ENCODE measurements around the gene RASSF5.
"Not testable (repeated sequence)": the region's sequence is repeated elsewhere in the genome, so short reads cannot be mapped to it uniquely, and the experiment has no call there.

The RASSF5 gene

DNA sequence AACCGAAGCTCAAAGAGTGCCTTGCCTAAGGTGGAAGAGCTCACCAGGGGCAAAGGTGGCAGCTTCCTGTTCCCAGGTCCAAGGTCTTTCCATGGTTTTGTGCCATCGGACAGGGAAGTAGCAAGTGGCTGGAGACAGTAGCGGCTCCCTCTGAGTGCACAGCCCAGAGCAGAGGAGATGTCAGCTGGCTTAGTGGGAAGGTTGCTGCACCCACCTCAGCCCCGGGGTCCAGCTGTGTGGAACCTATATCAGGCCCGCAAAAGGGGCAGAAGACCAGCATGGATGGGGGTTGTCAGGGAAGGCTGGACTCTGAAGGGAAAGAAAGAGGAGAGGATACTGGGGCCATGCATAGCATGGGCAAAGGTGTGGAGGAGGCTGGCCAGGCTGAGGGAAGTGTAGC is 30.2 kb upstream of the RASSF5 start:
- no peak for DNase-seq

DNA sequence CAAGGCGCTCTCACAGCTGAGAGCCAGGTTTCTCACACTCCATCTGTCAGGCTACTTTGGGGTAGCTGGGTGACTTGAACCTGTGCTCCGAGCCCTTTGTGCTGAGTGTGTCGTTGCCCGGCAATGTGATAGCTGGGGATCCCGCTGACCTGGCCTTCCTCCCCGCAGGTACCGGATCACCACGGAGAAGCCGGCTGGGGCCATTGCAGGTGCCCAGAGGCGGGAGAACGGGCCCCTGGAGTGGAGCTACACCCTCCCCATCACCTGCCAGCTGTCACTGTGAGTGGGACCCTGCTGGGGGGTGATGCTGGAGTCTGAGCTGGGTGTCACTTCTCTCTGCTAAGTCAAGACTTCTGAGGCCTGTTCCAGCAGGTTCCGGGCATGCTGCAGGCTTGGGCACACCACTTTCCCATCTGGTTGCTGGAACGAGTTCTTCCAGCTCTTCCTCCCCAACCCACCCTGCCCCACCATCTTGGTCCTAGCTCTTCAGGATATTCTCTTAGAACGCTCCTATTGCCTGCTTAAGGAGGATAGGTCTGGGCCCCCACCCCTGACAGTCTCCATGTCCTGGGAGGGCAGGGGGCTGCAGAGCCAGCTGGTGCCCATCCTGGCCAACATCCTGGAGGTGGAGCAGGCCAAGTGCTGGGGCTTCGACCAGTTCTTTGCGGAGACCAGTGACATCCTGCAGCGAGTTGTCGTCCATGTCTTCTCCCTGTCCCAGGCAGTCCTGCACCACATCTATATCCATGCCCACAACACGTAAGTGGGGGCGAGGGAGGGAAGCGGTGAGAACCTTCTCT is 29.6 kb upstream of the RASSF5 start:
- DNase-seq, result no peak

GRCh38 chr1:206478746-206479145 is 28.6 kb upstream of the RASSF5 start:
- DNase-seq, result no peak

DNA sequence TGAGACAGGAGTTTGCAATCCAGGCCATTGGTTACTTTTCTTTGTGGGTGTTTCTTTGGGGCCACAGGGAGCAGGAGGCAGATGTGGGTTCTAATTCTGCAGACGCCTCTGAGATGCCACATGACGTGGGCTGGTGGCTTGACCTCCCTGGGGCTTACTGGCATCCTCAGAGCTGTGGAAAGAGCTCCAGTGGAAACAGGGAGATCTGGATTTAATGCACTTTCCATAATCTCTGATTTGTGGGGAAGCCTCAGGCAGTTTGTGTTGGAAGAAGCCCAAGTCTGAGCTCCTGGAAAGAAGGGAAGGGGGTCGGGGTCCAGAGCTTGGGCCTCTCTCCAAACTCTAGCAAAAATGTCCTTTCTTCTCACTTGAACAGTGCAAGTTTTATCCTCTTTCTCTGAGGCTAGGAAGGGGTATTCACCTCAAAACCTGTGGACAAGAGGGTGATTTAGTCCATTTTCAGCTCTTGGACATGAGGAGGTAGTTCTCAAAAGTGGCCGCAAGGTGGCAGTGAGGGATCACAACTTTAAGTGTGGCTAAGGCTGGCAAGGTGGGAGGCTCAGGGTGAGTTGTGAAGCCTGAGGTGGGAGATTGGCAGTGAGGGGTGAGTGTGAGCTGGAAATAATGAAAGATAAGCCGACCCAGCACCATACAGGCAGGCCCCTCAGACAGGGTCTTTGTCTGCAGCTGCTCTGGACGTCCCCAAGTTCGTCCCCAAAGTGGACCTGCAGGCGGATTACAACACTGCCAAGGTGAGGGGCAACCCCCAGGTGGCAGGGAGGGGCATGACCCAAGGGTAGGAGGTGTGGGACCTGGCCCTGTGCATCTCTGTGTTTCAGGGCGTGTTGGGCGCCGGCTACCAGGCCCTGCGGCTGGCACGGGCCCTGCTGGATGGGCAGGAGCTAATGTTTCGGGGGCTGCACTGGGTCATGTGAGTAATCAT is 27.9 kb upstream of the RASSF5 start:
- DNase-seq, result peak; percentile 61 to 68

DNA sequence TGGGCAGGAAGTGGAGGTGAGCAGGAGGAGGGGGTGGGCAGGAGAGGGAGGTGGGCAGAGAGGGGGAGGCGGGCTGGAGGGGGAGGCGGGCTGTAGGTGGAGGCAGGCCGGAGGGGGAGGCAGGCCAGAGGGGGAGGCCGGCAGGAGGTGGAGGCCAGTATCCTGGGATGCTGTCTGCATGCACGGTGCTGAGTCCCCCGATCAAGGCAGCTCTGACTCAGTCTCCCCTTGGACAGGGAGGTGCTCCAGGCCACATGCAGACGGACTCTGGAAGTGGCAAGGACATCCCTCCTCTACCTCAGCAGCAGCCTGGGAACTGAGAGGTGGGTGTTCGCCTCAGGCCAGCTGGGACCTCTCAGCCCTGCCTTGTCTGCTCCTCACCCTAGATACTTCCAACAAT is 27.1 kb upstream of the RASSF5 start:
- DNase-seq, result no peak

- DNase-seq, result no peak
These were observed 24.7 kb upstream of the RASSF5 start for GRCh38 chr1:206482611-206483010.

- not testable (repeated sequence) for DNase-seq
These were observed 23.5 kb upstream of the RASSF5 start for GRCh38 chr1:206483864-206484263.

GRCh38 chr1:206484901-206485300 is 22.4 kb upstream of the RASSF5 start:
- no peak for DNase-seq

DNA sequence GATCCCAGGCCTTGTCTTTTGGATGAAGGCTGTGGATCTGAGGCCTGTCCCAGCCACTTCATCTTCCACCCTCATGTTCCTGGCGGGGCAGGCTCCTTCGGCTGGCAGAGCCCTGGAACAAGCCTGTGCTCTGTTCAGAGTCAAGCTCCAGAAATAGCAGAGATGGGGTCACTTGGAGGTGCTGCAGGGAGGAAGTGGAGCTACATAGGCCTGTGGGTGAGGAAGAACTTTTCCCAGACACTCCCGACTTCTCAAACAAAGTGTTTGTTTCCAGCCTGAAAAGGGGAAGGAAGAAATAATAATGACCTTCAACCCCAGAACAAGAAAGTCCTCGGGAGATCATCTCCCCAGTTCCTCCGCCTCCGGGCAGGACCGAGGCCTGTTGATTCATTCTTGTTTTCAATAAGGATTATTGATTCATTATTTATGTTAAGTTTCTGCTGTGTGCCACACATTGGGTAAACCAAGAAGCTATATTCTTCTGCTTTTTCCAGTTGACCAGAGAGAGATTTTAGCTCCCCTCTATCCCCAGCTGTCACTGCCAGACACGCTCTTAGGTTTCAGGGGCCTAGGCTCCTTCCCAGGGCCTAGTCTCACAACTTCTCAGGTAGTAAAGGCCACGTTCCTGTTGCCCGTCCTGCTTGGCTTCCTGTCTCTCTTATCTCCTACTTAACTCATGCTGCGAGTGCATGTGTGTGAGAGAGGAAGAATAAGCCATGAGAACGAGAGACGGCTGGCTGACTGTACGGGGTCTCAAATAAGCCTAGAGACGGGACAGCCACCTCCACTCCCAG is 20.1 kb upstream of the RASSF5 start:
- DNase-seq, result no peak

- DNase-seq, result no peak
These were observed 19.4 kb upstream of the RASSF5 start for GRCh38 chr1:206487970-206488369.

DNA sequence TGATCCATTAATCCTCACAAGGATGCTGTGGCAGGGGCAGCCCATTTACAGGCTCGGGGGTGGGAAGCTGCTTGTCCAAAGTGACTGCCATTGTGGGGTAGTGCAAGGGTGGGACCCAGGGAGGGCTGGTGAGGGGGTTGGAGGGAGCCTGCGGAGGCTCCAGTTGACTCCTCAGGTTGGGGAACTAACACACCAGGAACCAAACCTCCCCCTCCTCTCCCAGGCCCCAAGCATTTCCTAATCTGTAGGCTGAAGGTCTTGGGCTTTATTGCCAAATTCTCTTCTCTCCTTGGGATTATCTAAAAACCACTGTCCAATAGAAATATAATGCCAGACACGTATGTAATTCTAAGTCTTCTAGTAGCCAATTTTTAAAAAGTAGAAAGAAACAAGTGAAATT is 18.9 kb upstream of the RASSF5 start:
- DNase-seq, result no peak

DNA sequence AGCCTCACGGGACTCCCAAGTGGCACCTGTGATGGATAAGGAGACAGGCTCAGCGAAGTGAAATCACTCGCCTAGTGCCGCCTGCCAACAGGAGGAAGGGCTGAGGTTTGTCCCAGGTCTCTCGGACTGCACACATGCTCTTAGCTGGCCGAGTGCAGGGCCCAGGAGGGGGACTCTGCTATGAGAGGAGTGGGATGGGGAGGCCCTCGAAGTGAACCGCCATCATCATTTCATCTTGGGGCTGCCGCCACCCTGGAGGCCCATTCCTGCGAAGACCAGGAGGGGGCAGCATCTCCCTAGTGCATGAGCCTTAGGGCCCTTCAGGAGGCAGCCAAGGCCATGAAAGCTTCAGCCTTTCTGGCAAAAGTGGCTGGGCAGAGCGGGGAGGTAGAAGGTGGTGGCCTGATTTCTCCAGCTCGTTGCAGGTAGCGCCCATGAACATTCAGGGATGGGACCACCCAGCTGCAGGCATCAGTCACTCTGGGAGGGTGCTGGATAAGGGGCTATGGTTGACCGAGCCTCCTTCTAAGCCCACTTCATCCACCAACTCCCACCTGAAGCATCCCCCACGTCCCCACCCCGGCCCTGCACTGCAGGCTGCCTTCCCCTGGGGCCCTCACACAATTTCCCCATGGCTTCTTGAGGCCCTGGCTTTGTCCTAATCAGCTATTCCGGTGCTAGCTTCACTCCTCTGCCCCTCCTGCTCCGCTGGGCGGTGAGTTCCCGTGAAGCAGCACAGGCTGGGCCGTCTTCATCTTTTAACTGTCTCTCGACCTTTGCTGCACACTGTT is 17.2 kb upstream of the RASSF5 start:
- DNase-seq, result peak; percentile 38 to 70

- DNase-seq, result no peak
These were observed 16.4 kb upstream of the RASSF5 start for GRCh38 chr1:206490771-206491405.

- no peak for DNase-seq
These were observed 15.7 kb upstream of the RASSF5 start for GRCh38 chr1:206491616-206492015.

DNA sequence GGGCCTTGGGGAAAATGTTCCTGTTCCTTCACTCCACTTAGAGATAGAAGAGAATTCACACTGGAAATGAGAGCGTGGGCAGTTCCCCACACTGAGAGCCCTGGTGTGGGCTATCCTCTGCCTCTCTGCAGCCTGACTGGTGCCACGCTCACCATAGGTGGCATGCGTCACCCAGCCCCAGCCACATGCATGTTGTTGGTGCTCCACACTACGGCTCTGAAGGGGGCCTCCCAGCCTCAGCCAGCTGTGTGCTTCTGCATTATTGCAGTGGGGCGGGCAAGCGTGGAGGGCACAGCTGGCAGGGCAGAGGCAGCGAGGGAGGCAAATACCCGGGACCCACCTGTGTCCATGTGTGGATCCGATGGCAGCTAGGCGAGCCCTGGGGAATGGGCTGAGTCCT is 14.7 kb upstream of the RASSF5 start:
- DNase-seq, result no peak

DNA sequence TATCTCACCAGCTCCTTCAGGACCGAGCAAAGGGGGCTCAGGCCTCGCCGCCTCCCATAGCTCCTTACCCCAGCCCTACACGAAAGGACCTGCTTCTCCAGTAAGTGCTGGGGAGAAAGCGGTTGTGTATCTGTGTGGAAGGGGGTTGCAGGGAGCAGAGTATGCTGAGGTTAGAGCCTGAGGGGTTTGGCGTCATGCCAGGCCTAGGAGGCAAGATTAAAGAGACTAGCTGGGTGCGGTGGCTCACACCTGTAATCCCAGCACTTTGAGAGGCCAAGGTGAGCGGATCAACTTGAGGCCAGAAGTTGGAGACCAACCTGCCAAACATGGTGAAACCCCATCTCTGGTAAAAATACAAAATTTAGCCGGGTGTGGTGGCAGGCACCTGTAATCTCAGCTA is 14.1 kb upstream of the RASSF5 start:
- DNase-seq, result no peak

DNA sequence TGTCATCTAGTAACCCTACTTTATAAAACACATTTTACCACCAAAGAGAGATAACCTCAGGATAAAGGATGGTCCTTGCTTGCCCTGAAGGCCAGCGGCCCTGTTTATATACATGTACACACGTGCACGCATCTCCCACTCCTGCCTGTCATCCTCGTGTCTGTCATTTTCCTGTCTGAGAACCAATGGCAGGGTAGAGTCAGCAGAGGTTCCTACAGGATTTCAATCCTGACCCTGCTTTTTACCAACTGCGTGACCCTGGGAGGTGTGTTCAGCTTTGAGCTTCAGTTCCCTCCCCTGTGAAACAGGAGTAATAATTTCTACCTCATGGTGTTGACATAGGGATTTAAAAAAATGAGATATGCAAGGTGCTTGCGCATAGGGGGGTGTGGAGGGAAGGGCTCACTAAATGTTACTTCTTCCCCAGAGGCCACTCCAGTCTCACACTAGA is 12.3 kb upstream of the RASSF5 start:
- no peak for DNase-seq

- no peak for DNase-seq
These were observed 11.8 kb upstream of the RASSF5 start for GRCh38 chr1:206495493-206496046.

- no peak for DNase-seq
These were observed 11.1 kb upstream of the RASSF5 start for GRCh38 chr1:206496131-206496793.

DNA sequence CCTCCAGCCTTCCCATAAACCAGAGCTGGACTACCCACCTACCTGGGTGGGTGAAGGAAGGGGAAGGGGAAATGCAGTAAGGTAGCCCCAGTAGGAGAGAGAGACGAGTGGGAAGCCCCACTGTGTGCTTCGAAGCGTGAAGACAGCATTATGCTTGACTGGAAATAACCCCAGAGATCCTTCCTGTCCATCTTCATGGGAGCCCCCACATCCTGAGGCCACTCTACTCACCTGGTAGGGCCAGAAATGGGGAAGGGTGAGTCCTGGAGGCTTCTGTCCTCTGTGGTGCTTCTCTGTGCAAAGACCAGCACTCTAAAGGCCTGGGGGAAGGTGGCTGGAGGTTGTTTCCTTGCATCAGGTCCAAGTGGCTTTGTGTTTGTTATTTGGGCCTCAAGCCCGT is 10.0 kb upstream of the RASSF5 start:
- no peak for DNase-seq

DNA sequence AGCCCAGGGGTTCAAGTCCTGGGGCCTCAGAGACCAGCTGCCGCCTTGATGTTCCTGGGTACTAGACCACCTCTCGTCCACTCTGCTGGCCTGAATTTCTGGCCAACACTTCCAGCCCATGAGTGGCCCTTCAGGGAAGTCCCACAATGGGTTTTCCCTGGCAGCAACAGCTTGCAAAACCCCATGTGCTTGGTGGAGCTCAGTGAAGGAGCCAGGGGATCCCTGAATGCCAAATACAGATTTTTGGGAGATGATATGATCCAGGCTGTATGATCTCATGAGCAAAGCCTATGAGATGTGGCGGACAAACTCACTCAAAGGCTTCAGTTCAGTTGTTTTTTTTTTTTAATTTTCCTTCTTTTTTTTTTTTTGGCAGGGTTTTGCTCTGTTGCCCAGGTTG is 9.6 kb upstream of the RASSF5 start:
- DNase-seq, result no peak

All from Kasumi-1 (cell line).